GM12878 (cell line): Measurements from ENCODE around the gene ADAMTSL4. TPM values are rescaled to one million over a fixed set of nuclear protein-coding genes. Genes with fewer than 3 reads are reported as not detected.

Experiments used
- ATAC-seq: fragments of 200-7000 bp; cut with Tn5 transposase; 3 replicates; pipeline ENCODE4 v1.9.1; 2020; ENCODE audit warnings: mild to moderate bottlenecking, moderate library complexity
- BruUV-seq: library from RNA; stranded (reverse); fragments of 400-500 nt; replicated peaks from 2 replicates; lab custom pipeline; 2021; lab: Mats Ljungman, UMichigan
- CTCF ChIA-PET: fragments of 300-600 bp; sonication (Branson Sonifier 250); formaldehyde crosslinking; extraction: SDS; loops from one replicate; lab custom pipeline; 2021; ENCODE audit warnings: inconsistent platforms; lab: Yijun Ruan, JAX
- POLR2A ChIA-PET: fragments of 350-600 bp; formaldehyde crosslinking; extraction: SDS; loops from one replicate; lab custom pipeline; 2021; ENCODE audit warnings: inconsistent platforms; lab: Charles Lee
- RAD21 ChIA-PET: fragments of 300-600 bp; sonication (Branson Sonifier 250); formaldehyde crosslinking; loops from one replicate; lab custom pipeline; 2023; ENCODE audit warnings: antibody characterized with exemption; ENCODE audit not compliant: unreplicated experiment; lab: Charles Lee
- SMC1A ChIA-PET: fragments of 300-600 bp; sonication (Branson Sonifier 250); formaldehyde crosslinking; loops from one replicate; lab custom pipeline; 2023; ENCODE audit not compliant: unreplicated experiment, uncharacterized antibody; lab: Charles Lee
- DNase-seq: peaks from one replicate; pipeline ENCODE4 v3.0.0-alpha.2; 2011; ENCODE audit warnings: low read depth, low spot score
- FAIRE-seq: peaks from 3 replicates; lab custom pipeline; 2011; peaks lifted over from hg19 to GRCh38; lab: Jason Lieb, UNC
- H2AFZ ChIP-seq: 2 replicates; pipeline ENCODE4 v1.6.0; 2011; ENCODE audit warnings: low read depth, low read length, control low read depth; ENCODE audit not compliant: control insufficient read depth
- H3K27ac ChIP-seq: 2 replicates; pipeline ENCODE4 v1.5.1; 2011; ENCODE audit warnings: control low read depth; ENCODE audit not compliant: control insufficient read depth, insufficient read depth
- H3K27me3 ChIP-seq, 2 experiments: replicated peaks in 1 of 2; 2 replicates each; pipeline versions ENCODE4 v1.6.0 to v1.6.1; 2011; ENCODE audit warnings: low read length in 1 of 2; ENCODE audit not compliant: control insufficient read depth in 2 of 2, insufficient read depth in 2 of 2
- H3K36me3 ChIP-seq, 2 experiments: 2 replicates each; pipeline ENCODE4 v1.5.1; 2011; ENCODE audit warnings: low read length in 1 of 2; ENCODE audit not compliant: control insufficient read depth in 2 of 2, insufficient read depth in 2 of 2
- H3K4me1 ChIP-seq: 2 replicates; pipeline ENCODE4 v1.6.1; 2011; ENCODE audit warnings: mild to moderate bottlenecking, low read length, moderate library complexity, mixed read lengths; ENCODE audit not compliant: control insufficient read depth, insufficient read depth
- H3K4me2 ChIP-seq: 2 replicates; pipeline ENCODE4 v1.6.0; 2011; ENCODE audit warnings: control low read depth; ENCODE audit not compliant: control insufficient read depth, insufficient read depth
- H3K4me3 ChIP-seq: fragments of 200-600 bp; sonication (generic); 2 replicates; pipeline ENCODE4 v1.5.1; 2016
- H3K79me2 ChIP-seq: 2 replicates; pipeline ENCODE4 v1.6.0; 2011; ENCODE audit warnings: low read length; ENCODE audit not compliant: control insufficient read depth, insufficient read depth
- H3K9ac ChIP-seq: 2 replicates; pipeline ENCODE4 v1.8.0; 2011; ENCODE audit warnings: low read length, control low read depth, mixed read lengths; ENCODE audit not compliant: control insufficient read depth, insufficient read depth
- H3K9me3 ChIP-seq: replicated peaks from 3 replicates; pipeline ENCODE4 v1.5.1; 2011; ENCODE audit warnings: mild to moderate bottlenecking, low read length; ENCODE audit not compliant: control insufficient read depth, insufficient read depth
- H4K20me1 ChIP-seq: 2 replicates; pipeline ENCODE4 v1.6.0; 2011; ENCODE audit not compliant: control insufficient read depth, insufficient read depth
- BACH1 ChIP-seq: fragments of 450-650 bp; IDR thresholded peaks from 2 replicates; pipeline ENCODE4 v1.6.1; 2017; ENCODE audit warnings: mild to moderate bottlenecking, borderline replicate concordance
- CEBPB ChIP-seq, 2 experiments: fragments of 150-350 bp in 1 of 2; IDR thresholded peaks; 2 replicates each; pipeline ENCODE4 v1.6.1; 2012 to 2014; ENCODE audit warnings: low read depth in 2 of 2, low read length in 2 of 2, borderline replicate concordance in 1 of 2, inconsistent platforms in 1 of 2
- CHD1 ChIP-seq: IDR thresholded peaks from 2 replicates; pipeline ENCODE4 v1.6.1; 2012; ENCODE audit warnings: low read depth, low read length, improper control_type of control experiment
- HDAC6 ChIP-seq: fragments of 200-600 bp; sonication (generic); IDR thresholded peaks from one replicate; pipeline ENCODE4 v1.8.0; 2017; ENCODE audit warnings: antibody characterized with exemption; ENCODE audit not compliant: unreplicated experiment
- IRF3 ChIP-seq: fragments of 450-650 bp; IDR thresholded peaks from 2 replicates; pipeline ENCODE4 v1.6.1; 2014; ENCODE audit warnings: mild to moderate bottlenecking
- MYB ChIP-seq: fragments of 150-350 bp; IDR thresholded peaks from 2 replicates; pipeline ENCODE4 v1.6.1; 2014; ENCODE audit warnings: mild to moderate bottlenecking, low read depth, low read length, borderline replicate concordance
- MYC ChIP-seq: IDR thresholded peaks from 2 replicates; pipeline ENCODE4 v1.6.1; 2011; ENCODE audit warnings: mild to moderate bottlenecking, low read length, moderate library complexity, inconsistent platforms; ENCODE audit not compliant: insufficient read depth, insufficient replicate concordance, insufficient read length, severe bottlenecking
- NR2C1 ChIP-seq: fragments of 450-650 bp; IDR thresholded peaks from 2 replicates; pipeline ENCODE4 v1.6.1; 2017; ENCODE audit warnings: antibody characterized with exemption, mild to moderate bottlenecking, moderate library complexity
- PBX3 ChIP-seq: IDR thresholded peaks from 2 replicates; pipeline ENCODE4 v1.6.1; 2011; ENCODE audit warnings: mild to moderate bottlenecking, low read depth, low read length, moderate library complexity; ENCODE audit not compliant: insufficient replicate concordance
- POLR2A ChIP-seq: IDR thresholded peaks from 2 replicates; pipeline ENCODE4 v1.6.1; 2011; ENCODE audit warnings: low read depth, mild to moderate bottlenecking, low read length
- RB1 ChIP-seq: fragments of 450-650 bp; formaldehyde crosslinking; IDR thresholded peaks from 2 replicates; pipeline ENCODE4 v1.6.1; 2017; ENCODE audit warnings: mild to moderate bottlenecking, borderline replicate concordance
- SIX5 ChIP-seq: IDR thresholded peaks from 2 replicates; pipeline ENCODE4 v1.6.1; 2011; ENCODE audit warnings: mild to moderate bottlenecking, low read depth, low read length, moderate library complexity; ENCODE audit not compliant: severe bottlenecking
- SREBF1 ChIP-seq: IDR thresholded peaks from 2 replicates; pipeline ENCODE4 v1.6.1; 2012; ENCODE audit warnings: mild to moderate bottlenecking, low read length
- ZNF384 ChIP-seq: IDR thresholded peaks from 2 replicates; pipeline ENCODE4 v1.6.1; 2012; ENCODE audit warnings: low read depth, mild to moderate bottlenecking, low read length, improper control_type of control experiment, borderline replicate concordance
- ZZZ3 ChIP-seq: IDR thresholded peaks from 2 replicates; pipeline ENCODE4 v1.6.1; 2011; ENCODE audit warnings: low read depth; ENCODE audit not compliant: control insufficient read depth, insufficient read length
- WGBS: methylation state at CpG from one replicate; pipeline ENCODE4 v1.1.6; 2016; ENCODE audit warnings: low lambda C conversion rate; ENCODE audit not compliant: insufficient replicate concordance, insufficient coverage; ENCODE audit errors: missing lambda C conversion rate; 5-methylcytosine and 5-hydroxymethylcytosine counted together
- in situ Hi-C: fragments of 300-500 bp; cut with MboI; formaldehyde crosslinking; loops from 9 replicates; pipeline ENCODE4 v1.14.3; 2018; ENCODE audit warnings: mixed read lengths
- intact Hi-C: fragments of 100-400 bp; cut with micrococcal nuclease; formaldehyde crosslinking; loops from one replicate; pipeline ENCODE4 v1.14.2; 2022; ENCODE audit not compliant: unreplicated experiment
- polyA plus RNA-seq, 11 experiments: library from polyadenylated mRNA; depleted of rRNA in 4 of 11; unstranded in 6 of 11; stranded (reverse) in 5 of 11; fragments of >200 nt; fragmentation: Nextera tagmentation in 4 of 11; fragmentation: Illumina TruSeq in 1 of 11; extraction: Ambion mirVana in 4 of 11; extraction: Trizol in 1 of 11; gene quantifications; 1 replicate in 1 of 11; 2 replicates in 10 of 11; pipeline versions ENCODE4 v1.2.1 to v1.2.3, GENCODE V29; 2011 to 2016; ENCODE audit warnings: inconsistent platforms in 2 of 11, missing spikeins in 2 of 11, low read depth in 1 of 11
- total RNA-seq, 4 experiments: library from RNA; depleted of rRNA in 3 of 4; stranded (reverse); fragments of >200 nt in 3 of 4; fragmentation: Illumina TruSeq in 1 of 4; extraction: Trizol in 1 of 4; gene quantifications; 2 replicates each; pipeline versions ENCODE4 v1.2.1 to v1.2.3, GENCODE V29; 2013 to 2021

Gene ADAMTSL4
- total and polyA plus RNA-seq, 10 of the 15 experiments (the other 5 are each of a cell fraction or from before 2014, with no cell fraction given), result 0.04 to 0.15 (median 0.05) TPM; not detected in 5

GRCh38 chr1:150511985-150512660, 37.1 kb upstream of the ADAMTSL4 start:
- Histone ChIP-seq H3K4me3 (no peak overlapping the region), H3K36me3 (no peaks in the 10 kb centered on the region; a peak in 1 of 4 replicates), H3K27ac (no peak overlapping the region), H3K9me3 (no peaks in the 10 kb centered on the region), H3K4me1 (peaks cover 19% of the 10 kb centered on the region), H4K20me1 (no peaks in the 10 kb centered on the region), H3K27me3 (no peaks in the 10 kb centered on the region), H3K9ac (no peak overlapping the region), H3K4me2 (no peak overlapping the region), H3K79me2 (no peaks in the 10 kb centered on the region), H2AFZ (no peak overlapping the region)
- TF ChIP-seq CHD1, result no peak
- TF ChIP-seq ZZZ3, result no peak
- no peak for TF ChIP-seq SIX5
- TF ChIP-seq POLR2A, result no peak
- TF ChIP-seq HDAC6, result no peak
- no peak for TF ChIP-seq NR2C1
- TF ChIP-seq IRF3, result no peak
- no peak for TF ChIP-seq BACH1
- no peak for TF ChIP-seq MYC
- no peak for TF ChIP-seq ZNF384
- TF ChIP-seq RB1, result no peak
- TF ChIP-seq SREBF1, result no peak
- TF ChIP-seq MYB, result no peak
- no peak for TF ChIP-seq CEBPB (IDR thresholded peaks at IDR 0.05; ENCODE audit: borderline replicate concordance in 1 of 2, low read depth in 2 of 2, low read length in 2 of 2)
- no peak for TF ChIP-seq PBX3
- DNase-seq (no peak), FAIRE-seq (no peak), ATAC-seq (no peak)
- intact Hi-C loops, result no loop called here
- 77% methylated on average over 16 of the region's 17 CpGs for WGBS
- RAD21 ChIA-PET, result no interaction called here
- SMC1A ChIA-PET, result interaction anchor here (0.6 kb wide), 1 partner anchor 44 kb away, joined by 3 read pairs; no protein-coding TSS in a partner anchor
- CTCF ChIA-PET, result no interaction called here
- in situ Hi-C loops, result no loop called here
- no TSS peak for BruUV-seq
- POLR2A ChIA-PET, result no interaction called here
